DLD1 (cell line): ENCODE results near the gene MYL7.

Experiments
- in situ Hi-C: cut with HindIII; loops from 2 replicates; pipeline ENCODE4 v1.10.0; 2017; ENCODE audit warnings: low sequenced_read_pairs

MYL7 gene

DNA sequence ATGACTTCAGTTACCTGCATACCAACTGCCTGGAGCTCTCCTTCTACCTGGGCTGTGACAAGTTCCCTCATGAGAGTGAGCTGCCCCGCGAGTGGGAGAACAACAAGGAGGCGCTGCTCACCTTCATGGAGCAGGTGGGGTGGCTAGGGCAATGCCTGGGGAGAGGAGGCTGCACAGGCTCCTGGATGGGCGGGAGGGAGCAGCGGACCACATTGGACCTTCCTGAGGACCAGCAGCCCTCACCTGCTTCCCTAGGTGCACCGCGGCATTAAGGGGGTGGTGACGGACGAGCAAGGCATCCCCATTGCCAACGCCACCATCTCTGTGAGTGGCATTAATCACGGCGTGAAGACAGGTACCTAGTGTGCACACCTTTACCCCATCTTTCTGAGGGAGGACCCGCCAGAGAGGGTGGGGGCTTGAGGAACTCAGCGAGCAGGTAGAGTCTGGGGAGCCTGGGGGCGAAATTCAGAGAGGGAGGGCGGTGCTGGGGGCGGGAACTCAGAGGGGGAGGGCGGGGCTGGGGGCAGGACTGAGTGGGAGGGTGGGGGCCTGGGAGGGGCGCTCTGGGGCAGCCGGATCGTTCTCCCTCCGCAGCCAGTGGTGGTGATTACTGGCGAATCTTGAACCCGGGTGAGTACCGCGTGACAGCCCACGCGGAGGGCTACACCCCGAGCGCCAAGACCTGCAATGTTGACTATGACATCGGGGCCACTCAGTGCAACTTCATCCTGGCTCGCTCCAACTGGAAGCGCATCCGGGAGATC is 28.0 kb downstream of the MYL7 start:
- in situ Hi-C loops: no loop called here

DNA sequence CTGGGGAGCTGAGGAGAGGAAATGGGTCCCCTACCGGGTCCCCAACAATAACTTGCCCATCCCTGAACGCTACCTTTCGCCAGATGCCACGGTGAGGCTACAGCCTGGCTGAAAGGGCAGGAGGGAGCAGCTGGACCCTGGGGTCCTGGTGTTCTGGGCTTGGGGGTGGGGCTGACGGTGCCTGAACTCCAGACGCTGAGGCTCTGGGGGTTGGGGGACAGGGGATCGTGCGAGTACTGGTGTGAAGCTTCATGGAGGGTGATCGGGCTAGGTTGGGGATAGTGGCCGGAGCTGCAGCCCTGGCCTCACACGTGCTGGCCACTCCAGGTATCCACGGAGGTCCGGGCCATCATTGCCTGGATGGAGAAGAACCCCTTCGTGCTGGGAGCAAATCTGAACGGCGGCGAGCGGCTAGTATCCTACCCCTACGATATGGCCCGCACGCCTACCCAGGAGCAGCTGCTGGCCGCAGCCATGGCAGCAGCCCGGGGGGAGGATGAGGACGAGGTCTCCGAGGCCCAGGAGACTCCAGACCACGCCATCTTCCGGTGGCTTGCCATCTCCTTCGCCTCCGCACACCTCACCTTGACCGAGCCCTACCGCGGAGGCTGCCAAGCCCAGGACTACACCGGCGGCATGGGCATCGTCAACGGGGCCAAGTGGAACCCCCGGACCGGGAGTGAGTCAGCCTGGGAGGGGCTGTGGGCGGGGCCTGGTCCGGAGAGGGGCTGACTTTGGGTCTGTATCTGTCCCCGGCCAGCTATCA is 28.7 kb downstream of the MYL7 start:
- in situ Hi-C loops: no loop called here

DNA sequence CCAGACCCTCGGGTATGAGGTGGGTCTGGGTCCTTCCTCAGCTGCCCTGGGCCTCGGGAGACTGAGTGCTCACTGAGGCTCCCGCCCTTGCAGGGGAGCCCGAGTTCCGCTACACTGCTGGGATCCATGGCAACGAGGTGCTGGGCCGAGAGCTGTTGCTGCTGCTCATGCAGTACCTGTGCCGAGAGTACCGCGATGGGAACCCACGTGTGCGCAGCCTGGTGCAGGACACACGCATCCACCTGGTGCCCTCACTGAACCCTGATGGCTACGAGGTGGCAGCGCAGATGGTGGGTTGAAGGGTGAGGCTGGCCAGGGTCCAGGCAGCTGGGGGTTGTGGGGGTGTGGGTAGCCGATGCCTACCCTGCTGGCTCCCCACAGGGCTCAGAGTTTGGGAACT is 29.4 kb downstream of the MYL7 start:
- in situ Hi-C loops: no loop called here

DNA sequence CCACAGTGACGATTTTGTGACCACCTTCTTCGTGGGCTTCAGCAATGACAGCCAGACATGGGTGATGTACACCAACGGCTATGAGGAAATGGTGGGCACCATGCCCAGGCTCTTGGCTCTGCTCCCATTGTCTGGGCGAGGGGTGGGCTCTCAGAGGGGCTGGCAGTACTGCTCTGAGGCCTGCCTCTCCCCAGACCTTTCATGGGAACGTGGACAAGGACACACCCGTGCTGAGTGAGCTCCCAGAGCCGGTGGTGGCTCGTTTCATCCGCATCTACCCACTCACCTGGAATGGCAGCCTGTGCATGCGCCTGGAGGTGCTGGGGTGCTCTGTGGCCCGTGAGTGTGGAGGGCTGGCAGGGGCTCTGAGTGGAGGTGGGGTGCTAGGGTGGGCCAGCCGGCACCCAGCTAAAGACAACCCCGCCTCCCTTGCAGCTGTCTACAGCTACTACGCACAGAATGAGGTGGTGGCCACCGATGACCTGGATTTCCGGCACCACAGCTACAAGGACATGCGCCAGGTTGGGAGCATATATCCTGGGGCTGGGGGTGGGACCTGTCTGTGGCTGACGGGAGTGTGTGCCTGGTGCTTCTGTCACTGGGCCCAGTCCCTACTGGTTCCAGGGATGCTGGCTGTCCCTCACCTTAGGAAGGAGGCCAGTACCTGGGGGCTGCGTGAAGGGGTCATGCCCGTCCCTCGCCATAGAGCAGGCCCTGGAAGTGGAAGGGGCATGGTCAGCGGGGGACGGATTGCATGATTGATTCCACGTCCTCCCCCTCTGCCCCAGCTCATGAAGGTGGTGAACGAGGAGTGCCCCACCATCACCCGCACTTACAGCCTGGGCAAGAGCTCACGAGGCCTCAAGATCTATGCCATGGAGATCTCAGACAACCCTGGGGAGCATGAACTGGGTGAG is 30.2 kb downstream of the MYL7 start:
- in situ Hi-C loops: no loop called here

DNA sequence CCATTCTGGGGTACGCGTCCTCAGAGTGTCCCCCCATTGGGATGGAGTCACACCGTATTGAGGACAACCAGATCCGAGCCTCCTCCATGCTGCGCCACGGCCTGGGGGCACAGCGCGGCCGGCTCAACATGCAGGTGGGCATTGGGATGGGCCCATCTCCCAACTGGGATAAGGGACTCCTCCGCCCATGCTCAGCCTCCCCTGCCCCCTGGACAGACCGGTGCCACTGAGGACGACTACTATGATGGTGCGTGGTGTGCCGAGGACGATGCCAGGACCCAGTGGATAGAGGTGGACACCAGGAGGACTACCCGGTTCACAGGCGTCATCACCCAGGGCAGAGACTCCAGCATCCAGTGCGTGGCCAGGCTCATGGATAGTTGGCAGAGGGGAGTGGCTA is 31.1 kb downstream of the MYL7 start:
- in situ Hi-C loops: no loop called here

DNA sequence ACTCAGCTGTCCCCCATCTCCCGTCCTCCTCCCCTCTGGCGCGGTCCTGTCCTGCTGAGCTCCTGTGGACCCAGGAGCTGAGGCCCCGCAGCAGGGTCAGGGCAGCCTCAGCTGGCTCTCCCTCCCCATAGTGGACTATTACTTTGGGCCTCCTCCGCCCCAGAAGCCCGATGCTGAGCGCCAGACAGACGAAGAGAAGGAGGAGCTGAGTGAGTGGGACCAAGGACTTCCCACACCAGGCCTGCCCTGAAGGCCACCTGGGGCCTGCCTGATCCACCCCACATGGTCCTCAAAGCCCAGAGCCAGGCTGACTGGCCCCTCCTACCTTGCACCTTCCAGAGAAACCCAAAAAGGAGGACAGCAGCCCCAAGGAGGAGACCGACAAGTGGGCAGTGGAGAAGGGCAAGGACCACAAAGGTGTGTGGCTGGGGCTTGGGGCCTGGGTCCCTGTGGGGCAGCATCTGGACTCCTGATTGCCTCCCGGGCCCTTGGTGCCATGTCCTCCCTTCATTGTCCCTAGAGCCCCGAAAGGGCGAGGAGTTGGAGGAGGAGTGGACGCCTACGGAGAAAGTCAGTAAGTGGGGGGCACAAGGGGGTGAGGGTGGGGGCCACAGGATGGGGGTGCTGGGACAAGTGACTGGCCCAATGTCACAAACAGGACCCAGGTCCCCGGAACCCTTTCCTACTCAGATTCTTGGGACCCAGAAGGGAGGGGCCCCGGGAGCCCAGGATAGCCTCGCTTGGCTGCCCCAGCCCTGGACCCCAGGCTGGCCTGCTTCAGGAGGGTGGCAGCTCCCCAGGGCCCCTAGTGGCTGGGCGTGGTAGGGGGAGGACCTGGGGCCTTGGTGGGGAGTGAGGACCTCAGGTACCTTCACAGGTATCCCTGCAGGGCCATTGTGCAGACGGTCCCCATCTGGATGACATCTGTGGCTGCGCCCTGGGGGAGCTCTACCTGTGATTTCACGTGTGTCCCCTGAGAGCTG is 32.1 kb downstream of the MYL7 start:
- in situ Hi-C loops: no loop called here

DNA sequence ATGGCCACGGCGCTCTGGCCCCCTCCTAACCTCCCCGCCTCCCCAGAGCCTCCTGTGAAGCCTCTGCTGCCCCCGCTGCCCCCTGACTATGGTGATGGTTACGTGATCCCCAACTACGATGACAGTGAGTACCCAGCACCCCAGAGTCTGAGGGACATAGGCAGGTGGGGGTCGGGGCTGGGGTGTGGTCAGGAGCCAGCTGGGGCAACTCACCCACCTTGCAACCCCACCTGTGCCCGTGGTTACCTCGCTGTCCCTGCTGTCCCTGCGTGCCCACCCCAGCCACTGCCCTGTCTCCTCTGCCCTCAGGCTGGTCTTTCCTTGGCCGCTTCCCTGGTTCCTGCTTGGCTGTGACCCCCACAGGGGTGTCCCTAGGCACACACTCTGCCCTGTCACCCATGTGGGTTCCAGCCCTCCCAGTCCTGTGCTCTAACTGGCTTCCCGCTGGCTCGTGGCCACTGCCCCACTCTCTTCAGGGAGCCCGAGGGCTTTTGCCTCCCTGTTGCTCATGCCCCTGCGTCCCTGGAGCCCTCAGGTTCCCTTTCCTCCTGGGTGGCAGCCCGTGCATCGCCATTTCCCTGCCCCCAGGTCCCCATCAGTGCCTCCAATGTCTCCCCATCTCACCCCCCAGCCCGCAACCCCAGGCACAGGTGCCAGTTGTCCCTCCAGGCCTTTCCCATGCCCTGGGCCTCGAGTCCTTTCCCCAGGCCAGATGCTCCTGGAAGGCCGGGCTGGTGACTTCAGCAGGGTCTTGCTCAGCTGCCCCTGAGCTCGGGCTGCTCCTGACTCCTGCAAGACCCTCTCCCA is 33.0 kb downstream of the MYL7 start:
- in situ Hi-C loops: no loop called here

DNA sequence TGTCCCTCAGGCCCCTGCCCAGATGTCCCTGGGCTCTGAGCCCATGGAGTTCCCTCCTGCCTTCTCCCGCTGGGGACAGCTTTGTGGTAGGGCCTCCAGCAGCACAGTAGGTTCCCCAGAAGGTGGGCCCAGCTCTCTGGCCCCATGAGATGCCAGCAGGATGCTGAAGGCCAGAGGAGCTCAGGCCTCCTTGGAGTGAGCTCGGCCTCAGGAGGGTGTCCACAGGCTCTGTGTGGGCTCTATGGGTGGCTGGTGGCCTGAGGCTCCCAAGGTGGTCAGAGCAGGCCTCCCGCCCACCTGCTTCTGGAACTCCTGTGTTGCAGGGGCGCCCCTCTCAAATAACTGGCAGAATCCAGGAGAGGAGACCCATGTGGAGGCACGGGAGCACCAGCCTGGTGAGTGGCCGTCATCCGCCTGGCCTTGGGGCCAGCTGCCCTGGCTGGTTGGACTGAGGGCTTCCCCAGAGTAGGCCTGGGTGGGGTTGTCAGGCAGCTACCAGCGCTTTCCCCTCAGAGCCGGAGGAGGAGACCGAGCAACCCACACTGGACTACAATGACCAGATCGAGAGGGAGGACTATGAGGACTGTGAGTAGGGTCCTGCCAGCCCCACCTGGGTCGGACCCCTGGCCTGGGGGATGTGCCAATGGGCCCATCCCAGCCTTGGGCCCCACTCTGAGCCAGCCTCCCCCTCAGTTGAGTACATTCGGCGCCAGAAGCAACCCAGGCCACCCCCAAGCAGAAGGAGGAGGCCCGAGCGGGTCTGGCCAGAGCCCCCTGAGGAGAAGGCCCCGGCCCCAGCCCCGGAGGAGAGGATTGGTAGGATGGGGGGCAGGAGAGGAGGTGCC is 33.8 kb downstream of the MYL7 start:
- in situ Hi-C loops: no loop called here

DNA sequence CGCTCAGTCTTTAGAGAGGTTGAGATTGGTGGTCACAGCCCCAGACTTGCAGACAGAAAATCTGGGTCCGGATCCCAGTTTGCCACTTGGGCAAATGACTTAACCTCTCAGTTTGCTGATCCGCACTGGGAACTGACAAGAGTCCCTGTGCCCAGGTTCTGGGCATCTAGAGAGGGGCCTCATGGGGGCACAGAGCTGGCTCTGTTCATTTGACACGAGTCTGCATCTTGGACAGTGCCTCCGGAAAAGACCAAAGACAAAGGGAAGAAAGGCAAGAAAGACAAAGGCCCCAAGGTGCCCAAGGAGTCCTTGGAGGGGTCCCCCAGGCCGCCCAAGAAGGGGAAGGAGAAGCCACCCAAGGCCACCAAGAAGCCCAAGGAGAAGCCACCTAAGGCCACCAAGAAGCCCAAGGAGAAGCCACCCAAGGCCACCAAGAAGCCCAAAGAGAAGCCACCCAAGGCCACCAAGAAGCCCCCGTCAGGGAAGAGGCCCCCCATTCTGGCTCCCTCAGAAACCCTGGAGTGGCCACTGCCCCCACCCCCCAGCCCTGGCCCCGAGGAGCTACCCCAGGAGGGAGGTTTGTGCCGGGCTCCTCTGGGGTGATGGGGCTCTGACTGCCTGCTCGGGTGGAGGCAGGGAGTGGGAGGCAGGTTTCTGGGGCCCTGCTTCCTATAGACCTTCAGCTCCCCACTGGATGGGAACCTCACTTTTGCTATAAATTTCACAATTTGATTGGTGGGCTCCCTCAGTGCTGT is 34.6 kb downstream of the MYL7 start:
- in situ Hi-C loops: no loop called here

DNA sequence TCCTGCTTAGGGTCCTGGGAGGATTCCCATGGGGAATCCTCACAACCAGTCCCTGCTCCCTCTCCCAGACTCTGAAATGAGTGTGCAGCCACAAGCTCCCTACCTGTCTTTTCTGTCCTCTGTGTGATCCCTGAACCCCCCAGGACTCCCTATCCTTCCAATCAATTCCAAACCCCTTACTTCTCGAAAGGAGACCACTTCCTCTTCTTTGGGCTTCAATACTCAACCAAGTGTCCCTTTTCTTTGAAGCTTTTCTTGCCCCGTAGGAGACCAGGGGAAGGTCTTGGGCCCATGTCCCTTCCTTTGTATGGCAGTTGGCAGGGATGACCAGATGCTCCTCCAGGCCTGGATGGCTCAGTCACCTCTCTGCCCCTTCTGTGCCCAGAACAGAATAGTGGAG is 35.3 kb downstream of the MYL7 start:
- in situ Hi-C loops: no loop called here

DNA sequence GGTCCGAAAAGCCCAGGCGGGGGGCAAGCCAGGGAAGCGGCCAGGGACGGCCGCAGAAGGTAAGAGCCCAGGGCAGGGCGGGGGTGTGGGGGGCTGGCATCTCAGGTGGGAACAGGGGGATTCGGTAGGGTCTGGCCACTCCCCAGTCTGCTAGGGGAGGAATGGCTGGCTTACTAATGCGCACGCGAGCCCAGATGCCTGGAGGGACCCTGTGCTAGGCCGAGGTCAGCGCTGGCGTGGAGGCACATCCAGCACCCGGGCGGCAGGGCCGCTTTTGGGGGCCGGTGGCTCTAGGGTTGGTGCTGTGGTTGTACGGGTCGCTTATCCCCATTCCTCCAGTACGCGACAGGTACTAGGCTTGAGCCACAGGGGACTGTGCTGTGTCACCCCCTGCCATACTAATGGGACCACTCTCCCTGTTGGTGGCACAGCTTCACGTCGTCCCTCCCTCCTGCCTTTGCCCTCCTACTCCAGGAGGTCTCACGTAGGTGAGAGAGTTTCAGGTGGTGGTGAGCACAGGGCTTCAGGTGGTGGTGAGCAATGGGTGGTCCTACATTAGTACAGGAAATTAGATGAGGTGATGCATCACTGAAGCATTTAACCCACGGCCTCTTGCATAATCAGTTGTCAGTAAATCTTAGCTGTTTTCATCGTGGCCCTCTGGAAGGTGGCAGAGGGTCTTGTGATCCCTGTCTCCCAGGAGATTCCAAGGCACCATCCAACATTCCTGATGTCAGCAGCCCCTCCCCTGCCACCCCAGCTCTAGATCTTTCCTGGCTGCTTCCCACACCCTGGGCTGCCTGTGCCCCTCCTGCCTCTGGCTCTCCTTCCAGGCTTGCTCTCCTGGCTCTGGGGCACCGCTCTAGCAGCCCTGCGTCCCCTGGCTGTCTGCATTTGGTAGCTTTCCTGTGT is 36.0 kb downstream of the MYL7 start:
- in situ Hi-C loops: no loop called here

DNA sequence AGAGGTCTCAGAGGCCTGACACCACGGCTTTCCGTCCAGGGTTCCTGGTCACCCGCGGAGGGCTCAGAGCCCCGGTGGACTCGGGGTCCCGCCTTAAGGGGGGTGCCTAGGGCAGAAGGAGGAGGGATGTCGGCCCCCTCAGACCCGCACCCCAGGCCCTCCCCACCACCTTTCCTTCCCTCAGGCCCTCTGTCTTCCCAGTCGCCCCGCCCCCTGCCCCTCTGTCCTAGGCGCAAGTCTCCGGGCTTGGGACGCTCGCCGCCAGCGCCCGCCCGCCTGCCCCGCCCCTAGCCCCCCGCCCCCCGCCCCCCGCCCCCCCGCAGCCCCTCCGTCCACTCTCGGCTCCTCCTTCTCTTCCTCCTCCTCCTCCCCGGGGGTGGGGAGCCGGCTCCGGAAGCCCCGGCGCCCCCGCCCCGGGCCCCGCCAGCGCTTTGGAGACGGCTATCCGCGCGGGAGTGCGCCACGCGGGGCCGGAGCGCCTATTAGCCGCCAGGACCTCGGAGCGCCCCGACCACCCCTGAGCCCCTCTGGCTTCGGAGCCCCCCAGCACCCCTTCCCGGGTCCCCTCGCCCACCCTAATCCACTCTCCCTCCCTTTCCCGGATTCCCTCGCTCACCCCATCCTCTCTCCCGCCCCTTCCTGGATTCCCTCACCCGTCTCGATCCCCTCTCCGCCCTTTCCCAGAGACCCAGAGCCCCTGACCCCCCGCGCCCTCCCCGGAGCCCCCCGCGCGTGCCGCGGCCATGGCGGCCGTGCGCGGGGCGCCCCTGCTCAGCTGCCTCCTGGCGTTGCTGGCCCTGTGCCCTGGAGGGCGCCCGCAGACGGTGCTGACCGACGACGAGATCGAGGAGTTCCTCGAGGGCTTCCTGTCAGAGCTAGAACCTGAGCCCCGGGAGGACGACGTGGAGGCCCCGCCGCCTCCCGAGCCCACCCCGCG is 36.9 kb downstream of the MYL7 start, which contains the start of gene AEBP1:
Gene AEBP1 (plus strand): TSS at position 423 of the 937 bp plus-strand sequence. CDS start 321 bp downstream, at position 744.
- in situ Hi-C loops: no loop called here

DNA sequence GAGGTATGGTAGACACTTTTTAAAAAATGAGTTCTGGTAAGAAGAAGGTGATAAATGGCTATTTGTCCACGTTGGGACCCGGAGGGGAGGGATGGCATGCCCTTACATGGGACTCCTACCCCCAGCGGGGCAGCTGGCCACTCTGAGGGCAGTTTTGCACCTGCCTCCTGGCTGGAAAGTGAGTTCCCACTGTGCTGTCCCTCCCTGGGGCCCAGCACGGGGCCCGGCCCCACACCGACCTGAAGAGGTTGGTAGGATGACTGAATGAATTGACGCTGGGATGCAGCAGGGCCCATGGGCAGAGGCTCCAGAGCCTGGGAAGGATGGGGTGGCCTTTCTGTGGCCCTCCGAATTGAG is 37.6 kb downstream of the MYL7 start:
- in situ Hi-C loops: no loop called here

DNA sequence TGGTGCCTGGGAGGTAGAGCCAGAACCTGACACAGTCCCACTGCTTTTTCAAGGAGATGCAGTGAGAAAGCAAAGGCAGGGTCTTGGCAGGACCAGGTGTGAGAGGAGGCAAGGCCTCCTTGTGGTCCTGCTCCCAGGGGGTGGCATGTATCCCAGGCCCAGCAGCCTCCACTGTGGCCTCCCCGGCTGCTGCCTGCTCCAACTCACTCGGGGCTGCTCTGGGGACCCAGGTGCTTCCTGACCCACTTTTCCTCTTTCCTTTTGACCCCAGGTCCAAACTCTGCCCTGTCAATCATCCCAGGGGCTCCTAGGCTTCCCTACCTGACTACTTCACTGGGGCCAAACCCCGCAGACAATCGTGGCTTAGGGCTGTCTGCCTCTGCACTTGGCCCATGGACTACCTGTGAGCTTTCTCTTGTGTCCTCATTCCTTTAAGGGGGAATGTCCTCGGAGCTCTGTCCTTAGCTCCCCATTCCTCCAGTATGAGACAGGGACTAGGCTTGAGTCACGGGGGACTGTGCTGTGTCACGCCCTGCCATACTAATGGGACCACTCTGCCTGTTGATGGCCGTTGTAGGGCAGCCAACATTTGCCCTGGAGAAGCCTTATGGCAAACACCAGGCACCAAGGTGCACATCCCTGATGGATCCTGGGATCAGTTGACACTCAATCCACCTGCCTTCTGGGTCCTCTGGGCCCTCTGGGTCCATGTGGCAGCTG is 38.1 kb downstream of the MYL7 start:
- in situ Hi-C loops: no loop called here
